ENCODE results near the gene NF1.
"Not testable (repeated sequence)": the region's sequence is repeated elsewhere in the genome, so short reads cannot be mapped to it uniquely, and the experiment has no call there.

Gene NF1

GRCh38 chr17:31287932-31288331 is 193.2 kb downstream of the NF1 start:
- H3K9ac ChIP-seq (ENCODE audit: low read length); H3K36me3 ChIP-seq (ENCODE audit: insufficient read depth, low read length); H3K27ac ChIP-seq (ENCODE audit: low read depth, low read length); H3K4me3 ChIP-seq (ENCODE audit: low read depth in 1 of 2, low read length in 2 of 2); H3K27me3 ChIP-seq (ENCODE audit: control insufficient read depth in 1 of 2, insufficient read depth in 2 of 2, low read length in 2 of 2); H3K9me3 ChIP-seq (ENCODE audit: low read length); H3K4me1 ChIP-seq (ENCODE audit: insufficient read depth, low read length): not testable (repeated sequence)

GRCh38 chr17:31289790-31290189 is 195.0 kb downstream of the NF1 start:
- no peaks in the 10 kb centered on the region for H3K9me3 ChIP-seq (ENCODE audit: low read length)
- no peak overlapping the region for H3K9ac ChIP-seq (ENCODE audit: low read length)
- H3K4me3 ChIP-seq (ENCODE audit: low read depth in 1 of 2, low read length in 2 of 2): no peak overlapping the region
- H3K27me3 ChIP-seq (ENCODE audit: control insufficient read depth in 1 of 2, insufficient read depth in 2 of 2, low read length in 2 of 2): no peaks in the 10 kb centered on the region
- H3K36me3 ChIP-seq (ENCODE audit: insufficient read depth, low read length): no peaks in the 10 kb centered on the region
- no peak overlapping the region for H3K27ac ChIP-seq (ENCODE audit: low read depth, low read length)
- no peaks in the 10 kb centered on the region for H3K4me1 ChIP-seq (ENCODE audit: insufficient read depth, low read length)

GRCh38 chr17:31291820-31292219 is 197.0 kb downstream of the NF1 start:
- Histone ChIP-seq H3K9ac (ENCODE audit: low read length) (no peak overlapping the region), H3K27me3 (ENCODE audit: control insufficient read depth in 1 of 2, insufficient read depth in 2 of 2, low read length in 2 of 2) (no peaks in the 10 kb centered on the region), H3K4me3 (ENCODE audit: low read depth in 1 of 2, low read length in 2 of 2) (no peak overlapping the region), H3K27ac (ENCODE audit: low read depth, low read length) (no peak overlapping the region), H3K9me3 (ENCODE audit: low read length) (no peaks in the 10 kb centered on the region), H3K36me3 (ENCODE audit: insufficient read depth, low read length) (no peaks in the 10 kb centered on the region), H3K4me1 (ENCODE audit: insufficient read depth, low read length) (no peaks in the 10 kb centered on the region)

- H3K4me3 ChIP-seq (ENCODE audit: low read depth in 1 of 2, low read length in 2 of 2): no peak overlapping the region
- H3K9me3 ChIP-seq (ENCODE audit: low read length): no peaks in the 10 kb centered on the region
- no peaks in the 10 kb centered on the region for H3K4me1 ChIP-seq (ENCODE audit: insufficient read depth, low read length)
- H3K27ac ChIP-seq (ENCODE audit: low read depth, low read length): no peak overlapping the region
- H3K27me3 ChIP-seq (ENCODE audit: control insufficient read depth in 1 of 2, insufficient read depth in 2 of 2, low read length in 2 of 2): no peaks in the 10 kb centered on the region
- no peaks in the 10 kb centered on the region for H3K36me3 ChIP-seq (ENCODE audit: insufficient read depth, low read length)
- no peak overlapping the region for H3K9ac ChIP-seq (ENCODE audit: low read length)
These were observed 198.8 kb downstream of the NF1 start for GRCh38 chr17:31293581-31293980.

GRCh38 chr17:31294231-31294630 is 199.5 kb downstream of the NF1 start:
- Histone ChIP-seq H3K9me3 (ENCODE audit: low read length) (no peaks in the 10 kb centered on the region), H3K27ac (ENCODE audit: low read depth, low read length) (no peak overlapping the region), H3K36me3 (ENCODE audit: insufficient read depth, low read length) (no peaks in the 10 kb centered on the region), H3K27me3 (ENCODE audit: control insufficient read depth in 1 of 2, insufficient read depth in 2 of 2, low read length in 2 of 2) (no peaks in the 10 kb centered on the region), H3K9ac (ENCODE audit: low read length) (no peak overlapping the region), H3K4me1 (ENCODE audit: insufficient read depth, low read length) (no peaks in the 10 kb centered on the region), H3K4me3 (ENCODE audit: low read depth in 1 of 2, low read length in 2 of 2) (no peak overlapping the region)

GRCh38 chr17:31294820-31295488 is 200.2 kb downstream of the NF1 start:
- H3K4me3 ChIP-seq (ENCODE audit: low read depth in 1 of 2, low read length in 2 of 2): no peak overlapping the region
- no peak overlapping the region for H3K9ac ChIP-seq (ENCODE audit: low read length)

GRCh38 chr17:31295489-31295871 is 200.7 kb downstream of the NF1 start:
- no peaks in the 10 kb centered on the region for H3K36me3 ChIP-seq (ENCODE audit: insufficient read depth, low read length)
- H3K4me3 ChIP-seq (ENCODE audit: low read depth in 1 of 2, low read length in 2 of 2): no peak overlapping the region
- no peaks in the 10 kb centered on the region for H3K9me3 ChIP-seq (ENCODE audit: low read length)
- H3K27me3 ChIP-seq (ENCODE audit: control insufficient read depth in 1 of 2, insufficient read depth in 2 of 2, low read length in 2 of 2): no peaks in the 10 kb centered on the region
- H3K27ac ChIP-seq (ENCODE audit: low read depth, low read length): no peak overlapping the region
- H3K4me1 ChIP-seq (ENCODE audit: insufficient read depth, low read length): no peaks in the 10 kb centered on the region
- H3K9ac ChIP-seq (ENCODE audit: low read length): no peak overlapping the region

More at GRCh38 chr17:31294820-31295488, 200.2 kb downstream of the NF1 start:
- Histone ChIP-seq H3K27ac (ENCODE audit: low read depth, low read length) (no peak overlapping the region), H3K27me3 (ENCODE audit: control insufficient read depth in 1 of 2, insufficient read depth in 2 of 2, low read length in 2 of 2) (no peaks in the 10 kb centered on the region), H3K9me3 (ENCODE audit: low read length) (no peaks in the 10 kb centered on the region), H3K4me1 (ENCODE audit: insufficient read depth, low read length) (no peaks in the 10 kb centered on the region), H3K36me3 (ENCODE audit: insufficient read depth, low read length) (no peaks in the 10 kb centered on the region)

GRCh38 chr17:31296142-31296541 is 201.4 kb downstream of the NF1 start:
- Histone ChIP-seq H3K9ac (ENCODE audit: low read length) (no peak overlapping the region), H3K4me1 (ENCODE audit: insufficient read depth, low read length) (no peaks in the 10 kb centered on the region), H3K9me3 (ENCODE audit: low read length) (no peaks in the 10 kb centered on the region), H3K36me3 (ENCODE audit: insufficient read depth, low read length) (no peaks in the 10 kb centered on the region), H3K27ac (ENCODE audit: low read depth, low read length) (no peak overlapping the region), H3K27me3 (ENCODE audit: control insufficient read depth in 1 of 2, insufficient read depth in 2 of 2, low read length in 2 of 2) (no peaks in the 10 kb centered on the region), H3K4me3 (ENCODE audit: low read depth in 1 of 2, low read length in 2 of 2) (no peak overlapping the region)

GRCh38 chr17:31297090-31297489 is 202.3 kb downstream of the NF1 start, which contains the start of gene OMG:
OMG (minus strand) TSS chr17:31297239; CDS start chr17:31296331, 908 bp downstream.
- no peak within 1 kb of the TSS for H3K4me3 ChIP-seq (ENCODE audit: low read depth in 1 of 2, low read length in 2 of 2)
- H3K4me1 ChIP-seq (ENCODE audit: insufficient read depth, low read length): no peaks in the 10 kb centered on the region
- H3K9me3 ChIP-seq (ENCODE audit: low read length): no peaks in the 10 kb centered on the region
- H3K27ac ChIP-seq (ENCODE audit: low read depth, low read length): no peak within 1 kb of the TSS
- no peaks in the 10 kb centered on the region for H3K36me3 ChIP-seq (ENCODE audit: insufficient read depth, low read length)
- H3K27me3 ChIP-seq (ENCODE audit: control insufficient read depth in 1 of 2, insufficient read depth in 2 of 2, low read length in 2 of 2): no peaks in the 10 kb centered on the region
- H3K9ac ChIP-seq (ENCODE audit: low read length): no peak within 1 kb of the TSS

GRCh38 chr17:31299624-31300023 is 204.8 kb downstream of the NF1 start:
- Histone ChIP-seq H3K36me3 (ENCODE audit: insufficient read depth, low read length) (no peaks in the 10 kb centered on the region), H3K9ac (ENCODE audit: low read length) (no peak overlapping the region), H3K9me3 (ENCODE audit: low read length) (no peaks in the 10 kb centered on the region), H3K4me3 (ENCODE audit: low read depth in 1 of 2, low read length in 2 of 2) (no peak overlapping the region), H3K4me1 (ENCODE audit: insufficient read depth, low read length) (no peaks in the 10 kb centered on the region), H3K27me3 (ENCODE audit: control insufficient read depth in 1 of 2, insufficient read depth in 2 of 2, low read length in 2 of 2) (no peaks in the 10 kb centered on the region), H3K27ac (ENCODE audit: low read depth, low read length) (no peak overlapping the region)

GRCh38 chr17:31307640-31308039 is 212.9 kb downstream of the NF1 start:
- Histone ChIP-seq H3K27me3 (ENCODE audit: control insufficient read depth in 1 of 2, insufficient read depth in 2 of 2, low read length in 2 of 2) (no peaks in the 10 kb centered on the region), H3K27ac (ENCODE audit: low read depth, low read length) (no peak overlapping the region), H3K36me3 (ENCODE audit: insufficient read depth, low read length) (no peaks in the 10 kb centered on the region), H3K4me1 (ENCODE audit: insufficient read depth, low read length) (no peaks in the 10 kb centered on the region), H3K9ac (ENCODE audit: low read length) (no peak overlapping the region), H3K9me3 (ENCODE audit: low read length) (no peaks in the 10 kb centered on the region), H3K4me3 (ENCODE audit: low read depth in 1 of 2, low read length in 2 of 2) (no peak overlapping the region)
